ENCODE results near the gene DIPK1A.

Gene DIPK1A

DNA sequence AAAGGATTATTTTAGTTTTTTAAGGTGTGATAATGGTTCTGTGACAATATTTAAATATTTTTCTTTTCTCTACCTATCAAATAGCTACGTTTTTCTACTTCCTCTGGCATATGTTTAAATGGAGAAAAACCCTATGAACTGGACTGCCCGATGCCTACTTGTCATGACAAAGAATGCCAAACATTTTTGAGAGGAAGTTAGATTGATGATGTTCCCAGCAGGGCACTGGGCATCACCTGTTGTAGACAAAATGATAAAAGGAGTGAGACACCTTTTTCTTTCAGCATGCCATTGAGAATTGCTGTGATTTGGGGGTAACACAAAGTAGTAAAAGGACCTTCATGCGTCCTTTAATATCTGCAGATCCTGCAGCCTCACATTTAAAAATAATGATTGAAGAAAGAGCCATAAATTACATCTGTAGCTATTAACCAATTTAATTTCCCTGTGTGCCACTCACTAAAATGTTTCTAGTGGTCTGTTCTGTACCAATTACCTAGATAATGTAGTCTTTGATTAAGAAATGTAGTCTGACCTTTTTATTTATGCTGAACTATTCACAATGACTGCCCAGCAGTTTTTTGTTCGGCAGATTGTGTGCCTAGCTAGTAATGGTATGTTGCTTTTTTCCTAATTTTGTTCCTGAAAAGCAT is 81.8 kb downstream of the DIPK1A start:
- no peaks in the 10 kb centered on the region for H3K27me3 ChIP-seq (ENCODE audit: control insufficient read depth, insufficient read depth, low read length)
- H3K4me1 ChIP-seq (ENCODE audit: control insufficient read depth, low read depth, low read length) = peaks cover 6% of the 10 kb centered on the region
- no peak overlapping the region for H3K9ac ChIP-seq (ENCODE audit: low read length)
- no peaks in the 10 kb centered on the region for H3K36me3 ChIP-seq (ENCODE audit: control insufficient read depth, low read depth, low read length)
- no peaks in the 10 kb centered on the region for H3K9me3 ChIP-seq (ENCODE audit: control insufficient read depth, low read depth, low read length)
- H3K27ac ChIP-seq (ENCODE audit: low read length) = no peak overlapping the region
- H3K4me3 ChIP-seq (ENCODE audit: low read length) = no peak overlapping the region

DNA sequence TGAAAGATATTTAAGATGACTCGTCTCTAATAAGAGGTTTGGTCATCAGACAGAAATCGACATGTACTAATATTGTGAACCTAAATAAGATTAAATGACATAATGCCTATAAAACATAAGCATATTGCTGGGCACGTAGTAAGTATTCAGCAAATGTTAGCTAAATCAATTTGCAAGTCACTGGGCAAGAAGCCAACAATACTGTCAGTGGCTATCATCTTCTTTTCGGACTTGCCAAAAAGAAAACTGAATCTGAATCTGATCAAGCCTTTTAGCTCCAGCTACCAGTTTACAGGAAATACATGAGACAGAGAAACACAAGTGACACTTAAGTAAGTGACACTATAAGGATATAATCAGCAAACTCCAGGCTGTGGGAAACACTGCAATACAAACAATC is 83.5 kb downstream of the DIPK1A start:
- no peak overlapping the region for H3K9ac ChIP-seq (ENCODE audit: low read length)
- no peak overlapping the region for H3K27ac ChIP-seq (ENCODE audit: low read length)
- no peaks in the 10 kb centered on the region for H3K9me3 ChIP-seq (ENCODE audit: control insufficient read depth, low read depth, low read length)
- no peaks in the 10 kb centered on the region for H3K36me3 ChIP-seq (ENCODE audit: control insufficient read depth, low read depth, low read length)
- peaks cover 6% of the 10 kb centered on the region for H3K4me1 ChIP-seq (ENCODE audit: control insufficient read depth, low read depth, low read length)
- no peak overlapping the region for H3K4me3 ChIP-seq (ENCODE audit: low read length)
- no peaks in the 10 kb centered on the region for H3K27me3 ChIP-seq (ENCODE audit: control insufficient read depth, insufficient read depth, low read length)

DNA sequence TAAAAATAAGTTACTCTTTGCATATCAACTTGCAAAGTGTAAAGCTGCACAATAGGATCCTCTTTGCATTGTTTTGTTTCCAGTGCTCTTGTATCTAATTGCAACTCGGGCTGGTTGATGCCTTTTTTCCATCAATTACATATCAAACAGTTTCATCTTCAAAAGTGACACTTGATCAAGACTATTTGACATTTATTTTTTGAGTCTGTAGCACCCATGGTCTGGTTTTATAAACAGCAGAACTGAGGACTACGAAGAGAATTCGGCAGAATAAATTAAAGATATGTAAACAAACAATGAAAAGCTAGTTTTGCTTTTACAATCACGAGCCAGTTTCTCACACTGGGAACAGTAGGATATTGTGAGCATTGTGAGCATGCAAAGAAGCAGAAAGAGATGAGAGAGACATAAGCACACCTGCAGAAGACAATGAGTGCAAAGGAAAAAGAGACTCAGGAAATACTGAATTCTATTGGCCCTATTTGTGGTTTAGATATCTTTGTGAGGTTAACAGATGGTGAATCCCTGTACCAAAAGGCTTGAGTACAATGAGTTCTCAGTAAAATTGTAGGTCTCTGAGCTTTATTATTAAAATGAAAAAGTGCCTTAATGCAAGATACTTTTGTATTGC is 84.1 kb downstream of the DIPK1A start:
- no peaks in the 10 kb centered on the region for H3K27me3 ChIP-seq (ENCODE audit: control insufficient read depth, insufficient read depth, low read length)
- H3K9me3 ChIP-seq (ENCODE audit: control insufficient read depth, low read depth, low read length) = no peaks in the 10 kb centered on the region
- no peak overlapping the region for H3K27ac ChIP-seq (ENCODE audit: low read length)
- H3K4me1 ChIP-seq (ENCODE audit: control insufficient read depth, low read depth, low read length) = peaks cover 6% of the 10 kb centered on the region
- H3K4me3 ChIP-seq (ENCODE audit: low read length) = no peak overlapping the region
- H3K9ac ChIP-seq (ENCODE audit: low read length) = no peak overlapping the region
- H3K36me3 ChIP-seq (ENCODE audit: control insufficient read depth, low read depth, low read length) = no peaks in the 10 kb centered on the region

DNA sequence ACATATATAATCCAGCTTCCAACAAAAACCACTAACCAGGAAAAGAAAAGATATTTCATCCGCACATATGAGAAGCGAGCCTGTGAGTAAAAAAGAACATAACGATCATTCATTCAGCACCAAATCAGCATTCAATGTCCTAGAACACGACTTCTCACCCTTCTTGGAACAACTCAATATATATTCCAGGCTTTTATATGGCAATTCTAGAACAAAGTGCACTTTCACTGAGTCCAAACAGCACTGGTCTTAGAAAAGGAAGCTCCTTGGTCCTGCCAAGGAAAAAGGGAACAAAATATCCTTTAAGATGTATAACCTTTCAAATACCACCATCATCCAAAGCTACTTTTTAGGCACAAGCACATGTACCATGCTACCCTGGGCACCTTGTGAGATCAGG is 84.9 kb downstream of the DIPK1A start:
- H3K4me1 ChIP-seq (ENCODE audit: control insufficient read depth, low read depth, low read length) = peaks cover 6% of the 10 kb centered on the region
- no peaks in the 10 kb centered on the region for H3K36me3 ChIP-seq (ENCODE audit: control insufficient read depth, low read depth, low read length)
- H3K27me3 ChIP-seq (ENCODE audit: control insufficient read depth, insufficient read depth, low read length) = no peaks in the 10 kb centered on the region
- H3K9ac ChIP-seq (ENCODE audit: low read length) = no peak overlapping the region
- H3K9me3 ChIP-seq (ENCODE audit: control insufficient read depth, low read depth, low read length) = no peaks in the 10 kb centered on the region
- no peak overlapping the region for H3K4me3 ChIP-seq (ENCODE audit: low read length)
- H3K27ac ChIP-seq (ENCODE audit: low read length) = no peak overlapping the region

DNA sequence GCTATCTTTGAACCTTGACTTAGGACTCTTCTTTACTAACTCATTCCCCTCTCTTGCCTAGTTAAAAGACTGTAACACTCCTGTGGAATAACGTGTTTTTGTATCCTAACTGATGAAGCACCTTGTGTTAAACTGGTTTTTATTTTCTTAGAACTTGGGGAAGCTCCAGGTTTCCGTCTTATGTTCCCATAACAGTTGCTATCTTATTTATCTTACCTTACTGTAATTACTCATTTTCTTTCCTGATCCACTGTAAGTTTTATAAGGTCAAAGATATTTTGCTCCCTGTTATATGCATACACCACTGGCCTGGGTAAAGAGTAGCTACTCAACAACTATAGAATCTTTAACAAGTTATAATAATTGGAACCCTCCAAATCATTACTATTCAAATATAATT is 86.3 kb downstream of the DIPK1A start:
- H3K27ac ChIP-seq (ENCODE audit: low read length) = no peak overlapping the region
- no peaks in the 10 kb centered on the region for H3K27me3 ChIP-seq (ENCODE audit: control insufficient read depth, insufficient read depth, low read length)
- H3K36me3 ChIP-seq (ENCODE audit: control insufficient read depth, low read depth, low read length) = no peaks in the 10 kb centered on the region
- no peak overlapping the region for H3K9ac ChIP-seq (ENCODE audit: low read length)
- H3K4me3 ChIP-seq (ENCODE audit: low read length) = no peak overlapping the region
- peaks cover 6% of the 10 kb centered on the region for H3K4me1 ChIP-seq (ENCODE audit: control insufficient read depth, low read depth, low read length)
- no peaks in the 10 kb centered on the region for H3K9me3 ChIP-seq (ENCODE audit: control insufficient read depth, low read depth, low read length)

DNA sequence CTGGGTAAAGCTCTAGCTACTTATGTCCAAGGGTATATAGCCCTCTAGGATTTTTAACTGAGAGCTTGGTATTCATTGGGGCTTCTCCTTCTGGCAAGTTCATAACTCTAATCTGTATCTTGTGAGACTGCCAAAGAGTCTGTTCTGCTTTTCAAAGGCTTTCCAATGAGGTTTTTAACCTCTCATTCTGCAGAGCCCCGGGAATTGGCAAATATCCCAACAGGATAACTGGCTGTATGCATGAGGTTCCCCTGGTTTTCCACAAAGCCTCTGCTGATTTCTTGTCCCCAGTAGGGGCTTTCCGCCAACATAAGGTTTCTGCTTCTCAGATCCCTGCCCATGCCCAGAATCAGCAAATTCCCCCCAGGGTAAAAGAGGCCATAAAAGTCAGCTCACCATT is 88.5 kb downstream of the DIPK1A start:
- Histone ChIP-seq H3K36me3 (ENCODE audit: control insufficient read depth, low read depth, low read length) (no peaks in the 10 kb centered on the region), H3K9me3 (ENCODE audit: control insufficient read depth, low read depth, low read length) (no peaks in the 10 kb centered on the region), H3K4me3 (ENCODE audit: low read length) (no peak overlapping the region), H3K4me1 (ENCODE audit: control insufficient read depth, low read depth, low read length) (peaks cover 5% of the 10 kb centered on the region), H3K27me3 (ENCODE audit: control insufficient read depth, insufficient read depth, low read length) (no peaks in the 10 kb centered on the region), H3K9ac (ENCODE audit: low read length) (no peak overlapping the region), H3K27ac (ENCODE audit: low read length) (no peak overlapping the region)

- Histone ChIP-seq H3K4me1 (ENCODE audit: control insufficient read depth, low read depth, low read length) (no peaks in the 10 kb centered on the region), H3K27me3 (ENCODE audit: control insufficient read depth, insufficient read depth, low read length) (no peaks in the 10 kb centered on the region), H3K4me3 (ENCODE audit: low read length) (no peak overlapping the region), H3K27ac (ENCODE audit: low read length) (no peak overlapping the region), H3K36me3 (ENCODE audit: control insufficient read depth, low read depth, low read length) (no peaks in the 10 kb centered on the region), H3K9me3 (ENCODE audit: control insufficient read depth, low read depth, low read length) (no peaks in the 10 kb centered on the region), H3K9ac (ENCODE audit: low read length) (no peak overlapping the region)
Observed at GRCh38 chr1:92870591-92870990, 90.7 kb downstream of the DIPK1A start.

DNA sequence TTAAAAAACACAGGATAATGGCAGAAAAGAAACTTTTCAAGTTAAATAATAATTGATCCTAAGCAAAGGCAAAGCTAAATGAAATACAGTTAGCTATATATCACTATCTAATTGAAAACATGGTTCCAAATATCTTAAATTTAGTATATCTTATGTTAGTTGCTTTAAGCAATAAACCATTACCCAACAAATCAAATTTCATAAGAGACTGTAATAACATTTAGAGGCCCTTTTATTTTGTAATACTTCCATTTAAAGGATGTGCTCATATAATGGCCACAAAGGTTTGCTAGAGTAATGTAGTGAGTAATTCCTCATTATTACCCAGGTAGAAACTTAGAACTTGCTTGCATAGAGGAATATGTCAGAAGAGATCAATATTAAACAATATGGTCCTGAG is 97.1 kb downstream of the DIPK1A start:
- H3K27ac ChIP-seq (ENCODE audit: low read length) = no peak overlapping the region
- no peaks in the 10 kb centered on the region for H3K4me1 ChIP-seq (ENCODE audit: control insufficient read depth, low read depth, low read length)
- no peaks in the 10 kb centered on the region for H3K27me3 ChIP-seq (ENCODE audit: control insufficient read depth, insufficient read depth, low read length)
- H3K9me3 ChIP-seq (ENCODE audit: control insufficient read depth, low read depth, low read length) = no peaks in the 10 kb centered on the region
- no peak overlapping the region for H3K9ac ChIP-seq (ENCODE audit: low read length)
- H3K36me3 ChIP-seq (ENCODE audit: control insufficient read depth, low read depth, low read length) = no peaks in the 10 kb centered on the region
- H3K4me3 ChIP-seq (ENCODE audit: low read length) = no peak overlapping the region

GRCh38 chr1:92862605-92863004 is 98.7 kb downstream of the DIPK1A start:
- no peaks in the 10 kb centered on the region for H3K4me1 ChIP-seq (ENCODE audit: control insufficient read depth, low read depth, low read length)
- H3K27me3 ChIP-seq (ENCODE audit: control insufficient read depth, insufficient read depth, low read length) = no peaks in the 10 kb centered on the region
- H3K4me3 ChIP-seq (ENCODE audit: low read length) = no peak overlapping the region
- H3K9me3 ChIP-seq (ENCODE audit: control insufficient read depth, low read depth, low read length) = no peaks in the 10 kb centered on the region
- H3K9ac ChIP-seq (ENCODE audit: low read length) = no peak overlapping the region
- no peaks in the 10 kb centered on the region for H3K36me3 ChIP-seq (ENCODE audit: control insufficient read depth, low read depth, low read length)
- no peak overlapping the region for H3K27ac ChIP-seq (ENCODE audit: low read length)

DNA sequence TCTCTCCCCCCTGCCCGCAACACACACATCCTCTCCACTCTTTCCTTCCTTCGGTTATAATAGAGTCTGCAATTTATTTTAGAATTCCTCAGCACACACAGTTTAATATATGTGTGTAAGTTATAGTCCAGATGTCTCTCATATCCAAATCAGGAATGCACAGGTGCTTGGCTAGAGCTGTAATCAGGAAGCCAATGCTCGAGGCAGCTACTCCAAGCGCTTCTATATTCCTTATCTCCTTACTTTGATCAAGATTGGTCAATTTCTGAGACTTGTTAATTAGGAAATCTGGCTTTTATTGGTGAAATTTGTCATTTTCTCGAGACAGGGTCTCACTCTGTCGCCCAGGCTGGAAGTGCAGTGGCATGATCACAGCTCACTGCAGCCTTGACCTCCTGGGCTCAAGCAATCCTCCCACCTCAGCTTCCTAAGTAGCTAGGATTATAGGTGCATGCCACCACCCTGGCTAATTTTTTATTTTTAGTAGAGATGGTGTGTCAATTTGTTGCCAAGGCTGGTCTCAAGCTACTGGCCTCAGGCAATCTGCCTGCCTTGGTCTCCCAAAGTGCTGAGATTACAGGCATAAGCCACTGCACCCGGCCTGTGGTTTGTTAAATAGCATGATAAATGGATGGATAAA is 101.7 kb downstream of the DIPK1A start:
- H3K4me1 ChIP-seq (ENCODE audit: control insufficient read depth, low read depth, low read length) = no peaks in the 10 kb centered on the region
- H3K9ac ChIP-seq (ENCODE audit: low read length) = no peak overlapping the region
- H3K36me3 ChIP-seq (ENCODE audit: control insufficient read depth, low read depth, low read length) = no peaks in the 10 kb centered on the region
- H3K27ac ChIP-seq (ENCODE audit: low read length) = no peak overlapping the region
- no peak overlapping the region for H3K4me3 ChIP-seq (ENCODE audit: low read length)
- no peaks in the 10 kb centered on the region for H3K9me3 ChIP-seq (ENCODE audit: control insufficient read depth, low read depth, low read length)
- no peaks in the 10 kb centered on the region for H3K27me3 ChIP-seq (ENCODE audit: control insufficient read depth, insufficient read depth, low read length)

DNA sequence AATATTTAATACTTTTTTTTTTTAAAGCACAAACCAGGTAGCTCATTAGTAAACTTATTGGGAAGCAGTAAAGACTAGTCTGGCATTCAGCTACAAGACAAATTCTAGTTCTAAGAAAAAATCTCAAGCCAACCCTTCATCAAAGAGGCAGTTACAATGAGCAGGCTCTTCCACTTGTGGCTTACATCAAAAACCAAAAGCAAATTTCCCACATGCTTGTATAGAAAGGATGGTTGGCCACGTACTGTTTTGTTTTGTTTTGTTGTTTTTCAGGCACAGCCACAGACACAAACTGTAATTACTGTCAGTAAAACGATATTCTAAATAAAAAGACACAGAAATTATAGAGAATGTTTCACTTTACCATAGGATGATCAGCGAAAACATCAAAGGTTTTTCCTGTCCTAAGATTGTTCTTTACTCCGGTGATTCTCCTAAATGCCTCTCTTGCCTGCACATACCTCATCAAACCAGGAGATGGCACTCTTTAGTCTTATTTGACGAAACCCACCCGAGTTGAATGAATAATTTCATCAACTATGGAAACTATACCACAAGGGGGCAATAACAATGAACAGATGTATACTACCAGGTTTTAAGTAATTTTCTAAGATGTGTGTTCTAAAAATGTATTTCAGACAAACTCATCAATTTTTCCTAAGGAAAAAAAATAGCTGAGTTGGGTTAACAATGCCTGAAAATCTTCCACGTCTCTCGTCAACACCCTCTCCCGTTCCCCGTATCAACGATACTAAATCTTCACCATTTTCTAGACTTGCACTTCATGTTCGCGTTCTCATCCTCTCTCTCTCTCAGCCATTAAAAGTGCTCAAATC is 102.5 kb downstream of the DIPK1A start:
- no peak overlapping the region for H3K9ac ChIP-seq (ENCODE audit: low read length)

More for the DNA sequence above, 102.5 kb downstream of the DIPK1A start:
- no peak overlapping the region for H3K27ac ChIP-seq (ENCODE audit: low read length)
- H3K4me3 ChIP-seq (ENCODE audit: low read length) = no peak overlapping the region
- no peaks in the 10 kb centered on the region for H3K9me3 ChIP-seq (ENCODE audit: control insufficient read depth, low read depth, low read length)
- no peaks in the 10 kb centered on the region for H3K36me3 ChIP-seq (ENCODE audit: control insufficient read depth, low read depth, low read length)
- no peaks in the 10 kb centered on the region for H3K4me1 ChIP-seq (ENCODE audit: control insufficient read depth, low read depth, low read length)
- no peaks in the 10 kb centered on the region for H3K27me3 ChIP-seq (ENCODE audit: control insufficient read depth, insufficient read depth, low read length)
